Measurements from ENCODE around the gene SYNC. TPM values are rescaled to one million over a fixed set of nuclear protein-coding genes. Genes with fewer than 3 reads are reported as not detected.

Gene SYNC
- total RNA-seq, 1 experiment from 2014 or later, result 0.45 TPM

Other genes with a start within 250 kb of the SYNC start
- gene ZBTB8B, start 237.7 kb downstream of the SYNC start, total RNA-seq (2014; rRNA removed; shearing (Covaris generic)), result 1.4 and 2.4 TPM in 2 replicates
- gene ZBTB8A, start 163.3 kb downstream of the SYNC start, total RNA-seq (2014; rRNA removed; shearing (Covaris generic)), result 6.2 and 9.1 TPM in 2 replicates
- 64.8 and 71.3 TPM in 2 replicates for gene ZBTB8OS, start 52.2 kb downstream of the SYNC start, total RNA-seq (2014; rRNA removed; shearing (Covaris generic))
- 311 and 325 TPM in 2 replicates for gene RBBP4, start 51.6 kb downstream of the SYNC start, total RNA-seq (2014; rRNA removed; shearing (Covaris generic))
- 239 and 260 TPM in 2 replicates for gene YARS1, start 114.6 kb upstream of the SYNC start, total RNA-seq (2014; rRNA removed; shearing (Covaris generic))
- 83.0 and 83.4 TPM in 2 replicates for gene S100PBP, start 114.9 kb upstream of the SYNC start, total RNA-seq (2014; rRNA removed; shearing (Covaris generic))
- 0.63 and 4.4 TPM in 2 replicates for gene FNDC5, start 168.1 kb upstream of the SYNC start, total RNA-seq (2014; rRNA removed; shearing (Covaris generic))
- 0.89 and 2.6 TPM in 2 replicates for gene HPCA, start 183.7 kb upstream of the SYNC start, total RNA-seq (2014; rRNA removed; shearing (Covaris generic))
- 5.4 and 9.8 TPM in 2 replicates for gene TMEM54, start 198.6 kb upstream of the SYNC start, total RNA-seq (2014; rRNA removed; shearing (Covaris generic))

Measured in H7 (cell line).